ENCODE results near the gene HABP2.
A peak's percentile ranks its signal among the peaks of the same experiment; 100 is the strongest.

The HABP2 gene

GRCh38 chr10:113552701-113553100, at the start of gene HABP2:
Gene HABP2 (plus strand): TSS chr10:113553053. CDS start chr10:113553122, 69 bp downstream.
- DNase-seq = no peak

GRCh38 chr10:113503930-113504329, 48.9 kb upstream of the HABP2 start:
- DNase-seq = no peak

GRCh38 chr10:113504423-113504822, 48.4 kb upstream of the HABP2 start:
- no peak for DNase-seq

- no peak for DNase-seq
Observed at GRCh38 chr10:113506476-113506875, 46.4 kb upstream of the HABP2 start.

GRCh38 chr10:113511419-113511818, 41.4 kb upstream of the HABP2 start:
- DNase-seq = no peak

- DNase-seq = no peak
Observed at GRCh38 chr10:113515161-113515560, 37.7 kb upstream of the HABP2 start.

- DNase-seq = no peak
Observed at GRCh38 chr10:113515601-113516000, 37.3 kb upstream of the HABP2 start.

GRCh38 chr10:113516061-113516460, 36.8 kb upstream of the HABP2 start:
- DNase-seq = no peak

- no peak for DNase-seq
Observed at GRCh38 chr10:113517165-113517900, 35.5 kb upstream of the HABP2 start.

- DNase-seq = no peak
Observed at GRCh38 chr10:113517901-113518260, 35.0 kb upstream of the HABP2 start.

GRCh38 chr10:113518415-113518814, 34.4 kb upstream of the HABP2 start:
- DNase-seq = no peak

GRCh38 chr10:113518816-113519591, 33.8 kb upstream of the HABP2 start:
- no peak for DNase-seq

- DNase-seq = peak; percentile 59
Observed at GRCh38 chr10:113519681-113520115, 33.2 kb upstream of the HABP2 start.

GRCh38 chr10:113520261-113520660, 32.6 kb upstream of the HABP2 start:
- DNase-seq = no peak

- peak; percentile 80 for DNase-seq
Observed at GRCh38 chr10:113520690-113521474, 32.0 kb upstream of the HABP2 start.

- DNase-seq = no peak
Observed at GRCh38 chr10:113521475-113521795, 31.4 kb upstream of the HABP2 start.

GRCh38 chr10:113522460-113522859, 30.4 kb upstream of the HABP2 start:
- DNase-seq = no peak

GRCh38 chr10:113523071-113523470, 29.8 kb upstream of the HABP2 start:
- DNase-seq = no peak

GRCh38 chr10:113523628-113524027, 29.2 kb upstream of the HABP2 start:
- DNase-seq = no peak

GRCh38 chr10:113524120-113524519, 28.7 kb upstream of the HABP2 start:
- DNase-seq = peak; percentile 26

GRCh38 chr10:113524539-113525490, 28.0 kb upstream of the HABP2 start:
- DNase-seq = no peak

GRCh38 chr10:113525713-113526112, 27.1 kb upstream of the HABP2 start:
- DNase-seq = no peak

Data from hematopoietic multipotent progenitor cell treated with erythropoietin and hydrocortisone succinate and interleukin-3 and kit ligand, for 4 days (in vitro differentiated cells).